HG03460 (cell line): ENCODE measurements around the gene AOC3.
"Not testable (repeated sequence)": the region's sequence is repeated elsewhere in the genome, so short reads cannot be mapped to it uniquely, and the experiment has no call there.

ENCODE experiments used
- ATAC-seq: cut with Tn5 transposase; IDR thresholded peaks from one replicate; pipeline ENCODE4 v1.9.1; 2021; ENCODE audit not compliant: unreplicated experiment

AOC3 gene

GRCh38 chr17:42891539-42892152 lies 40.6 kb downstream of the AOC3 start:
- ATAC-seq, result no peak

GRCh38 chr17:42893359-42893758 lies 42.4 kb downstream of the AOC3 start:
- no peak for ATAC-seq

- ATAC-seq, result no peak
Measured at GRCh38 chr17:42894283-42895184, 43.5 kb downstream of the AOC3 start.

- ATAC-seq, result no peak
Measured at GRCh38 chr17:42895185-42895555, 44.2 kb downstream of the AOC3 start.

GRCh38 chr17:42898147-42898811 lies 47.3 kb downstream of the AOC3 start:
- ATAC-seq, result no peak

- ATAC-seq, result not testable (repeated sequence)
Measured at GRCh38 chr17:42899981-42900380, 49.0 kb downstream of the AOC3 start.

GRCh38 chr17:42900460-42901331 lies 49.7 kb downstream of the AOC3 start, which contains the start of gene G6PC1:
Gene G6PC1, plus strand, starts transcription at chr17:42900799. Its CDS starts 78 bp downstream, at chr17:42900877.
- no peak for ATAC-seq

GRCh38 chr17:42901535-42902229 lies 50.7 kb downstream of the AOC3 start:
- ATAC-seq, result no peak

- ATAC-seq, result no peak
Measured at GRCh38 chr17:42904110-42904469, 53.1 kb downstream of the AOC3 start.

- no peak for ATAC-seq
Measured at GRCh38 chr17:42906772-42907446, 55.9 kb downstream of the AOC3 start.
